Right ventricle myocardium inferior (tissue), 1 donor: ENCODE results near the gene MEN1. TPM values are rescaled to one million over a fixed set of nuclear protein-coding genes. Genes with fewer than 3 reads are reported as not detected.
A peak's percentile ranks its signal among the peaks of the same experiment; 100 is the strongest.

Experiments
- ATAC-seq: fragments of 200-7000 bp; cut with Tn5 transposase; one replicate; pipeline ENCODE4 v1.9.1; 2020; ENCODE audit warnings: mild to moderate bottlenecking, moderate library complexity
- DNase-seq: peaks from one replicate; pipeline ENCODE4 v3.0.0; 2021; ENCODE audit errors: missing footprints
- intact Hi-C: fragments of 100-400 bp; cut with DNase I; formaldehyde crosslinking; loops from one replicate; pipeline ENCODE4 v1.11.0; 2022
- long read RNA-seq: library from polyadenylated mRNA; unstranded; transcript quantifications from one replicate; pipeline ENCODE4 v2.0.0, GENCODE V29; 2021
- total RNA-seq: library from RNA; stranded (reverse); fragmentation: NEBNext Ultra II Directional; extraction: Animal tissue kit (Norgen Biotek cat#: 25700); gene quantifications from one replicate; pipeline ENCODE4 v1.2.1, GENCODE V29; 2021
- donor health status: DM: no; HTN: yes; CAD: no; lungs with severe emphysema.

Gene MEN1
- 8.4 TPM for total RNA-seq
- long read RNA-seq, partial matches to known transcripts = 0 of 10 reads
- long read RNA-seq, other reads (novel, unspliced or antisense) = 4 of 10 reads

DNA sequence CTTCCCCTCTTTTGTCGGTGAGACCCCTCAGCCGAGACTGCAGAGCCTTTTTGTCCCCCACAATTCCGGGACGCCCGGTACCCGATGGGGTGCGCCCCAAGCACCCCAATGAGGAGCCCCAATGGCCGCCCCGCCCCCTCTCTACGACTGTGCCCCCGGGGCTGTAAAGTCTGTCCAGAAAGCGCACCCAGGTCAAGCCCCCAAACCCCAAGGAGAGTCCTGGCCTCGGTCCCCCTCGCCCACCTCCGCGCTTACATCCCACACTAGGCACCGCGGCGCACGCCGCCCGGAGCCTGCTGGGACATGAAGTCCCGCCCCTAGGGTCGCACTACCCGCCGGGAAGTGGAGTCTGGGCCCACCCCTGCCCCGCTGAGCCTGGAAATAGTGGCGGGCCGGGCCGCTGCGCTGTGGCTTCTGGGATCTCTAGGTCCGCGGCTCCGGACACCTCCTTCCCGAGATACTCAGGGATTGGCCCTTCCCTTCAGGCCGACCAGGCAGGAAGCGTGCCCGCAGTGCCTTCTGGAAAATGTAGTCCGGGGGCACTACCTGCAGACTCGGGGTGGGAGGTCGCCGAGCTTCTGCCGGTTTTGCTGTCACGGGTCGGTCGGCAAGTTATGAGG, at the start of gene MEN1:
Gene MEN1, minus strand, starts transcription at position 281 of the 620 bp plus-strand sequence. CDS start 442 bp downstream, outside the sequence.
- peak; percentile 98 for DNase-seq
- intact Hi-C loops = no loop called here
- peak; percentile 99 for ATAC-seq

DNA sequence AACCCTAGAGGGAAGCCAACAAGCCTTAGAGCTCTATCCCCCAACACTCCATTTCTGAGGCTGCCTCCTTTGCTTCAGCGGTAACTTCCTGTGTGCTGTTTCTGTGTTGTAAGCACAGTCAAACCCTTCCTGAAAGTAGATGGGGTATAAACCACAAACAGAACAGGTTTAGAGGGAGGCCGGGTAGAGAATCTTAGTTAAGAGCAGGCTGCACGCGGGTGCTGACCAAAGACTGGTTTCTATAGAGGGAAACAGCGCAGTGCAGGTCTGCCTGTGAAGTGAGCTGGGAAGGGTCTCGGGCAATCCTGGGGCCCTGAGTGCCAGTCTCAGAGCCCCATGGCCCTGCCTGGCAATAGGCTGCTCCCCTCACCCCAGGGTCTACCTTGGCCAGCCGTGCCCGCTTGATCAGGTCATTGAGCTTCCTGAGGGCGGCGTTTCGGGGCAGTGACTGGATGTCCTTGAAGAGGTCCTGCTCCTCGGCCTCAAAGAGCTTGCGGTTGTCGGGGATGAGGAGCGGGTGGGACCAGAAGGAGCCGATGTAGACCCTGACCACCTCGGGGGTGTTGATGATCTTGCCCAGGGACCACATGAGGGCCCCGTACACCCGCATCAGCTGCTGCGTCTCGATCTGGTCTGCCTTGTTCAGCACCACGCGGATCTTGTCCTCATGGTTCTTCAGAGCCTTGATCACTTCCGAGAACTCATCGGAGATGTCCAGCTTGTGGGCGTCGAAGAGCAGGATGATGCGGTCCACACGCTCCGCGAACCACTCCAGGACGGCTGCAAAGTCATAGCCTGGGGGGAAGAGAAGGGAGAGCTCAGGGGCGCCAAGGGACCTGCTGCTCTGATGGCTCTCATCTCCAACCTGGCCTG, 49.4 kb upstream of the MEN1 start:
- DNase-seq (no peak), ATAC-seq (no peak)
- intact Hi-C loops = no loop called here

DNA sequence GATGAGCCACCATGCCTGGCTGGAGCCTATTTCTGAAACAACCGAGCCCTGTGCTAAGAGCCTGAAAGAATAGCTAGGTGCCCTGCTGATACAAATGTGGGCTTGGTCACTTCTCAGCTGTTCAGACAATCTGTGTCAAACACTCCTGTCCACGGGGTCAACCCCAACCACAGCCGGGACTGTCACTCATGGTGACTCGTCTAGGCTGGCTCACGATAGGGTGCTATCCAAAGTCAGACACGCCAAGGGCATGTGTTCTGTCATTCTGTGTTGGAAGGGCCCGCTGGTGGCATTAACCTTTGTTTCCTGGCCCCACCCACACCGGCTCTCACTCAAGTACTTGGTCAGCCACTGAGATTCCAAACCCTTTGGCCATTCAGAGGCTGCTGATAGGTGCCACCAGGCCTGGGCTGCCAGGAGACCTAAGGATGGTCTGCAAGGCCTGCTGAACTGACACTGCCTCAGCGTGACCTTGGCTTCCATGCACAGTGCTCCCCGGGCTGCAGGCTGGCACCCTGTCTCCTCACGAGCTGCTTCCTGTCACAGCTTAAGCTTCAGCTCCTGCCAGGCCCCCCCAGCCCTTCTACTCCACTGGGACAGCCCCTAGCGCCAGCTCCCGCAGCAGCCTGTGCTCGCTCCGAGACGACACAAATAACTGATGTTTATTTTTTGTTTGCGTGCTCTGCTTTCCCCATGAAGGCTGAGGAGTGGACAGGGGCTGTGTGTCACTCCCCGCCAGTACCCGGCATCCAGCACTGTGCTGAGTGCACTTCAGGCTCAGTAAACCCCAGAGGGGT, 48.3 kb upstream of the MEN1 start:
- ATAC-seq (peak; percentile 71), DNase-seq (peak; percentile 75)
- intact Hi-C loops = no loop called here

DNA sequence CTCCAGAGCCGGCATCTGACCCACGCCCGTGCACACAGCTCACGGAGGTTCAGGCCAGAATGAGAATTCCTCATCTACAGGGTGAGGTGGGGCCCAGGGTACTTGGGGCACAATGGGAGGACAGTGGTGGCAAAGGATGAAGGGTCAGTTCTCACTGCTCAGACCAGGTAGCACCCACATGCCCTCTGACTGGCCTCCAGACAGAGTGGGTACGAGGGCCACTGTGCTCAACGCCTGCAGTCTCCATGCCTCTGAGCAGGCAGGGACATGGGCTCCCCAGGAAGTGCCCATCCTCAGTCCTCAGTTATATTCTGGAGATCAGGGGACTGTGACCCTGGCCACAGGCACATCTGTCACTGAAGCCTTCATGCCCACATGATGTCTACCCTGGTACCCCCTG, 47.1 kb upstream of the MEN1 start:
- DNase-seq (no peak), ATAC-seq (no peak)
- intact Hi-C loops = no loop called here

DNA sequence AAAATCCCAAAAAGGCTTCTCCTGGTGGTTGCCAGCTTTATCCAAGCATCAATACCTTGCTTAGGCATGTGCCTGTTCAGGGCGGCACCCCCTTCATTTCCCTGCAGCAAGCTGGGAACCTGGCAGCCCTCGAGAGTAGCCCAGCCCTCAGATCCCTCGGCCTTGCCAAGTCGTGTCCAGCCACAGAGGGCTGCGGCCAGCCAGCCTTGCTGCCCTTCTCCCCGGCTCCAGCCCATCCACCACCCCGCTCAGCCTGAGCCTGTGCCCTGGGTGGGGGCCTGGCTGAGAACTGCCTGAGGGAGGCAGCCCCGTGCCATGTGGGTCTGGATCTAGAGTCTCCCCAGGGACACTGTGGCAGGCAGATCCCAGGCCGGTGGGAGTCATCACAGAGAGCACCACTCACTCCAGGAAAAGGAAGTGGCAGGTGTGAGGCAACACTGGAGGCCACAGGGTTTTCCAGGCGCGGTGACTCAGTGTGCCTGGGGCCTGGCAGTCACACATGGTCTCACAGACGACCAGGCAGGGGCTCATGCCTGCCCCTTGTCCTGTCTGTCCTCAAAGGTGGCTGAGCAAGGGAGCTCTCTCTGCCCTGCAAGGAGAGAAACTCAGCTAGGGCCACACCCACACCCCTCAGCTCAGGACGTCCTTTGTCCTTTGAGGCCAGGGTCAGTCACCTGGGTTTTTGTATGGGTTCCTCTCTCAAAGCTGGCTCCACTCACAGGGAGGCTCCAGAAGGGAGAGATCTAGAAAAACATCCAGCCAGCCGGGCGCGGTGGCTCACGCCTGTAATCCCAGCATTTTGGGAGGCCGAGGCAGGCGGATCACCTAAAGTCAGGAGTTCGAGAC, 46.3 kb upstream of the MEN1 start:
- DNase-seq (peak; percentile 81), ATAC-seq (peak; percentile 9)
- intact Hi-C loops = no loop called here

DNA sequence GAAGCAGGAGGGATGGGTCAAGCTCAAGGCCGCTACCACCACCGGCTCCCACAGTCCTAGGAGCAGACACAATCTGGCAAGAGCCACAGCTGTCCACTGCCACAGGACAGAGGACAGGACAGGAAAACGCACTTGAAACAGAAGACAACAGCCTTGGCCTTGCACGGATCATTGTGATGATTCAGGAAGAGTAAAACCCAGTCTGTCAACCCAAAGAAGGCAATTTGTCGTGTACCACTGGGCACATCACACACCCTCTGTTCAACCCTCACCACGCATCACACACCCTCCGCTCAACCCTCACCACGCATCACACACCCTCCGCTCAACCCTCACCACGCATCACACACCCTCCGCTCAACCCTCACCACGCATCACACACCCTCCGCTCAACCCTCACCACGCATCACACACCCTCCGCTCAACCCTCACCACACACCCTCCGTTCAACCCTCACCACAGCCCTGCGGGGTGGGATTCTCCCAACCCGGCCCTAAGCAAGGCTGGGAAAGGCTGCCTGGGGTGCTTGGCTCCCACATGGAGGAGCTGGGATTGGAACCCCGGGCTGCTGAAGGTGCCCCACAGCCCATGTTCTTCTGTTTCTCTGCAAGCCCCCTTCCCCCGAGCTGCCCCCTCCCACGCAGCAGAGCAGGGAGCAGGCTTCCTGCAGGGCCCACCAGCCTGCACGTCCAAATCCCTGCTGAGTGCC, 45.4 kb upstream of the MEN1 start:
- intact Hi-C loops = loop anchor here (2.0 kb wide), 1 partner anchor 23 kb away; the partner anchor contains the start of gene EHD1
- DNase-seq = no peak

DNA sequence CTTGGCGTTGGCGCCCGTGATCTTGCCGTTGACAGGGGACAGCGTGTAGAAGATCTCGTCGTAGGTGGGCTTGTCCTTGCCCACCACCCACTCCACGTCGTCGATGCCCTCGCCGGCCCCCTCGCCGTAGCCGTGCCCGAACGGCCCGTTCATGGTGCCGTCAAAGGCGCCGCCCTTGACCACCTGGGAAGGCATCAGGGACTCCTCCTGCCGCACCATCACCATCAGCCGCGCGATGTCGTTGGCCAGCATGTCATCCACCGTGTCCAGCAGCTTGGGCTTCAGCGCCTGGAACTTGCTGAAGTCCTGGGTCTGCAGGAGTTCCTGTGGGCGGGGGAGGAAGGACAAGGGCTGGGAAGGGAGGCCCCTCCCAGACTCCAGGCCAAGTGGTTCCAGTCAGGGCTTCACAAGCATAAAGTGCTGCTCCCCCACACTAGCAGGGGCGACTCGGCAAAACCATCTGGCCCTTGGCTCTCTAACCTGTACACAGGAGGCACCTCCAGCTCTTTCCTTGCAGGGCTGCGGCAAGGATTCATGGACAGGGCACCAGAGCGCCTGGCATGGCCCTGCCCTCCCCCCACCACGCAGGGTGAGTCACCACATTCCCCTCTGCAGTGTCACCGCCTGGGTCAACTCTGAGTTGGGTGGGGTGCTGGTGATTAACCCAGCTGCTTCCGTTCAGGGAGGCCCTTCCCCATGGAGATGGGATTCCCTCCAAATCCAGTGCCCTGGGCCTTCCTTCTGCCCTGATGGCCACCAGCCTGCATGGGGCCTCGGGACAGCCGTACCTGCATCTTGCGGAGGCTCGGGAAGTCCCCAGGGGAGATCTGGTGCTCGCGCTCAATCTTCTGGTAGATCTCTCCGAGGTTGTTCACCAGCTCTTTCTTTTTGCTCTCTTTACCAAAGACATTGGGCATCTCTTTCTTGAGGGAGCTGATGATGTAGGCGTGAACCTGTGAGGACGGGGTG, 44.5 kb upstream of the MEN1 start:
- peak; percentile 89 for DNase-seq
- intact Hi-C loops = loop anchor here (2.0 kb wide), 1 partner anchor 24 kb away; the partner anchor contains the start of gene EHD1

More for the DNA sequence above, 45.4 kb upstream of the MEN1 start:
- no peak for ATAC-seq

DNA sequence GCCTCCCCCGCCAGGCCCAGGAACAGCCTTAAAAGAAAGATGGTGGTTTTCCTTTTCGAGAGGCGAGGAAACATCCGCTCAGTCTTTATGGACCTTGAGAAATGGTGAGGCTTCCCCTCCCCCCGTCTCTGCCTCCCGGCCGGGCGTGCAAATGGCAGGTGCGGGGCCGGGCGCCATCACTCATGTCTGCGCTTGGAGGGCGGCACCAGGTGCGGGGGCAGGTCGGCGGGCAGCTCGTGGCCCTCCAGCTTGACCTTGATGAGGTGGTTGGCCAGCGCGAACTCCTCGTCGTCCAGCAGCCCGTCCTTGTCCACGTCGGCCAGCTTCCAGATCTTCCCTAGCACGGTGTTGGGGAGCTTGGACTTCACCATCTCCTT, 43.8 kb upstream of the MEN1 start:
- no peak for ATAC-seq
- intact Hi-C loops = loop anchor here (2.0 kb wide), 1 partner anchor 25 kb away; the partner anchor contains the start of gene EHD1
- DNase-seq = no peak

More for the DNA sequence above, 44.5 kb upstream of the MEN1 start:
- peak; percentile 66 for ATAC-seq

DNA sequence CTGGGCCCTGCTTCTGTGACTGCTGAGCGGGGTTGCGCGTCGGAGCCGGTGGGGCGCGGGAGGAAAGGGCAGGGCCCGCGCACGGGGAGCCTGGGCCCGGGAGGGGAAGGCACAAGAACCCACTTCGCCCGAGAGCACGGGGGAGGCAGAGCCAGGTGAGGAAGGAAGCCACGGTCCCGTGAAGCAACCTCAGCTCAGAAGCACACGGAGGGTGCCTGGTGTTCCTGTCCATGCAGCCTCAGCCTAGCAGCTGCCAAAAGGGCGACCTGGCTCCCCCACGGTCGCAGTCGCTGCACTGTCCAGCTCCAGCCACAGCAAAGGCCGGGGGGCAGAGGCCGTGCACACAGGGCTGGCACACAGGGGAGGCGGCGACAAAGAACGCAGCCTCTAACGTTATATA, 43.4 kb upstream of the MEN1 start:
- no peak for DNase-seq
- intact Hi-C loops = loop anchor here (2.0 kb wide), 1 partner anchor 25 kb away; the partner anchor contains the start of gene EHD1
- ATAC-seq = no peak

DNA sequence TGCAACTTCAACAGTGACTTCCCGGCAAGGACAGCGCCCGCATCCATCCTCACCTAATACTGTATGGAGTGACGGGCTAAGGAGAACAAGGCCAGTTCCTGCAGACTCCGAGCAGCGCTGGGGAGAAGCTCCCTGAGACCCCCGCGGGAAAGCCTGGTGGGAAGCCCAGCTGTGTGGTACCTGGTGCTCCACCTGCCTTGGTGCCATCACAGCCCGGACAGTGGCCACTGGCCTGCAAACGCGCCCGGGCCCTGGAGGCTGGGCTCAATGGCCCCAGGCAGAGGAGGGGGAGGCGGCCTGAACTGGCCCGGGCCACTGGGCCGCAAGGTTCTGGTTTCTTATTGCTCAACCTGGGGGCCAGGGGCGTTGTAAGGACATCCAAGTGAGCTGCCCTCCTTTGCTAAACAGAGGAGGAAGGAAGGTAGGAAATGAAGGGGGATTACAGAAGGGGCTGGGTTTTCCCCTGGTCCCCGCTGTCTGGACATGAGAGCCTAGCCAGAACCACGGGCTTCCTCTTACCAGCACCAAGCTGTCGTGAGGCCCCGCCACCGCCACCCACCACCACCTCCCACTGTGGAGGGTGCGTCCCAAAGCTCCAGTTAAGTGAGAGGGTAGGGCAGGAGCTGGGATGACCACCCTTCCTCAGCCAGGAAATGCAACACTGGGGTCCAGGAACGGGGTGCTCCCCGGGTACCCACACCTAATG, 42.6 kb upstream of the MEN1 start:
- ATAC-seq (no peak), DNase-seq (no peak)
- intact Hi-C loops = no loop called here

DNA sequence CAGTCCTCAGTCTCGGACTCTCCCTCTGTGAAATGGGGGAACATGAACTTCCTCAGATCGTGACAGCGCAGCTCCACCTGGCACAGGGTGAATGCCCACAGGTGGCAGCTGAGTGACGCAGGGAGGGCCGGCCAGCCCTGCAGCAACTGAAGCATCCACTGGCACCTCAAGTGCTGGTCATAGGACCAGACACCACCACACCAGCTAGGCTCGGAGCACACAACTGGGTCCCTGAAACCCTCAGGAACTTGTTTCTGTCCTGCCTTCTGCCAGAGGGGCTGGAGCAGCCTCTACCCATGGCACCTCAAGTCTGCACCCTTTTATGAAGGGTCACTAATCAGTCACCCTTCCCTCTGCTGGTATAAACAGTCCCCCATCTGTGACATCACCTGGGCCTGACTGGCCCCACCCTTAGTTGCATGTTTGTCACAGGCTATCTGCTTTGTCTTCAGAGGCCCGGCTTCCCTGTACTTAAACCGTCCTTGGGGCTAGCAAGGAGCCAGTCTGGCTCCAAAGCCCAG, 41.5 kb upstream of the MEN1 start:
- intact Hi-C loops = no loop called here
- DNase-seq (no peak), ATAC-seq (no peak)

DNA sequence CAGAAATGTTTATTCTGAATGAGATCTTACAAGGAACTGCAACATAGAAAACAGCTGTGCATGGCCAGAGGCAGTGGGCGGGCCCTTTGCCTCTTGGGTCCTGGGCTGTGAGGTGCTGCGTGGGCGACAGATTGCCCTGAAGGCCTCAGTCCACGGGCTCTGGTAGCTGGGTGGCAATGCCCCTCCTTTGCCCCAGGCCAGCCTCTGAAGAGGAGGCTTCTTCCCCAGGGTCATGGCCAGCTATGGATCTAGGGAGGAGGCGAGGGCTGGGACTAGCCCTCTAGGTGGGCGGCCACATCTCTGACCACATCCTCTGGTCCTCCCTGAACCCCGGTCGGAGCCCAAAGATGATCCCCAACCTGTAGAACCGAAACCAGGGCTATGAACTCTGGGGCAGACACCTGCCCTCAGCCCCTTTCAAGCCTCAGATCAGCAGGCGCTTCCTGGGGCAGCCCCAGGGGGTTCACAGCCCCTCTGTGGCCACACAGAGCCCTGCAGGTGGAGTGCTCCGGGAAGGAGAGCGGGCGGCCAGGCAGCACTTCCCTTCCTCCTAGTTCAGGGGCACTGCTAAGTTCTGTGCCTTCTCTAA, 40.7 kb upstream of the MEN1 start:
- DNase-seq = no peak
- no peak for ATAC-seq
- intact Hi-C loops = no loop called here

DNA sequence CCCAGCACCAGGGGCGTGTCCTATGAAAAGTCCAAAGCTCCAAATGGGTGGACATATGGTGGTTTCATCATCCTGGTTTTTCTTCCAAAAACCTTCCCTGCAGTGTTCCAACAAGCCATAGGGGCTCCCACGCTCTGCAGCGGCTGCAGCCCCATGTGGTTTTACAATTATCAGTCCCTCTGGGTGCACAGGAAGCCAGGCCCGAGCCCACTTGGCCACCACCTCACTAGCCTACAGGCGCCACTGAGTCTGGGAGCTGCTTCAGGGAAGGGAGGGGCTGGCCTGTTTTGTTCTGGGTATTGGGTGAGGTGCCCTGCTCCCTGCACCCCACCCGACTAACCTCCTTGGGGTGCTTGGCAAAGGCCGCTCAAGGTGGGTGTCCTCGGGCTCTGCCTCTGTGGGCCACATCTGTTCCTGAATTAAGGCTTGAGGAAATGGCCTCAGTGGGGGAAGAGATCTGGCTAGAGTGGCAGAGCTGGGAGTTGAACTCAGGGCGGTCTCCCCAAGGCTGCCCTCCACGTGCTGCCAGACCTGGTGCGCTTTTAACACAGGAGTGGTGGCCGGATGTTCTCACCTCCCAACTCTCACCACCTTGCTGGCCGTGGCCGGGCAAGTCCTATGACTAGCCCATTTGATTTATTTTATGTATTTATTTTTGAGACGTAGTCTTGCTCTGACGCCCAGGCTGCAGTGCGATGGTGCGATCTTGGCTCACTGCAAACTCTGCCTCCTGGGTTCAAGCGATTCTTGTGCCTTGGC, 39.4 kb upstream of the MEN1 start:
- peak; percentile 76 for DNase-seq
- peak; percentile 31 for ATAC-seq
- intact Hi-C loops = loop anchor here (5.0 kb wide), 1 partner anchor 163 kb away; the partner anchor contains the start of gene ARL2

DNA sequence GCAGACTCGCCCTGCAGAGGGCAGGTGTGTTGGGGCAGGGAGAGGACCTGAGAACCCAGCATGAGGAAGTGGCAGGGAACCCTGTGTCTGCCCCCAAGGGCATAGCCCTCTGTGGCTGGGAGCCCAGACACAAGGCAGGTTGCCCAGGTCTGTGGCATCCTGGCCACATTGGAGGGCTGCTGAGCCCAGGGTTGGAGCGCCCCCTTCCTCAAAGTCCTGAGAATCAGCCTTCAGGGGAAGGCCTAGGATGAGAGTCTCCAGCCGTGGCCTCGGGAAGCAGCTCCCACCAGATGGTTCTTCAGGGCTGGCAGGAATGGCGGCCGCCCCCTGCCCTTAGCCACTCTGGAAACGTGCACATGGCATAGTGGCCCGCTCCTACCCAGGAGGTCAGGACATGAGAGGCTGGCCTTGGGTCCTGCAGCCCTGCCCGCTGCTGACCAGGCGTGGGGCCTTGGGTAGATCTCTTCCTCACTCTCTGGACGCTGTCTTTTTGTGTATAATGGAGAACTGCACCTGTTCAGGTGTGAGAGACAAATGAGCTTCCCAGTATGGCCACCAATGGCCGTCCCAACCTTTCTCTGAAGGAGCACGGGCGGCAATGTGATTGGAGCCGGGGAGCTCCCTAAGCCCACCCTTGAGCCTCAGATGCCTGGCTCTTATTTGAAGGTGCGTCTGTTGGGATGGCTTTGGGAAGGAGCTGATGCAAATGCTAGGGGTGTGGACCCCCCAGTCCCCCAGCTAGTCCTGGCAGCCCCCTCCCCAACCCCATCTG, 38.7 kb upstream of the MEN1 start:
- DNase-seq = no peak
- no peak for ATAC-seq
- intact Hi-C loops = loop anchor here (5.0 kb wide), 1 partner anchor 163 kb away; the partner anchor contains the start of gene ARL2
